Myocyte (in vitro differentiated cells): ENCODE data around the gene C1QTNF8. TPM values are rescaled to one million over a fixed set of nuclear protein-coding genes. Genes with fewer than 3 reads are reported as not detected.
A peak's percentile ranks its signal among the peaks of the same experiment; 100 is the strongest.

ENCODE experiments used
- DNase-seq: peaks from one replicate; pipeline ENCODE4 v3.0.0-alpha.2; 2012; ENCODE audit warnings: low read depth
- total RNA-seq: library from RNA; depleted of rRNA; stranded (reverse); fragments of >200 nt; gene quantifications from 2 replicates; pipeline ENCODE4 v1.2.3, GENCODE V29; 2014

The C1QTNF8 gene
- total RNA-seq, 1 donor from 2014 or later = not detected

DNA sequence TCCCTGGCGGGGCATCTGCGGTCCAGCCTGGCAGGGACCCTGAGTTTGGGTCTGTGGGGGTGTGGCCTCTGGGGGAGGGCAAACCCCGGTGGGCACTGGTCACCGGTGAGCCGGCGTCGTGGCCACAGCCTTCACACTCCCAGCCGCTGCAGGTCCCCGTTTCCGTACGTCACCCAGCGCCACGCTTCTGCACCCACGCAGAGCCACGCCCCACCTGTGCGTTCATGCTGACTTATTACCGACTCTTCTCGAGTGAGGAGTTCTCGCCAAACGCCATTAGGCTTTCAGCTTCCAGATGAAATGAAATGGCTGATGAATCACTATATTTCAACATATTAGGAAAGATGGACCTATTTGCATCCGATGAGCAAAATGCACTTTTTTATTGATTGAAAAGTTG is 32.3 kb downstream of the C1QTNF8 start:
- no peak for DNase-seq

DNA sequence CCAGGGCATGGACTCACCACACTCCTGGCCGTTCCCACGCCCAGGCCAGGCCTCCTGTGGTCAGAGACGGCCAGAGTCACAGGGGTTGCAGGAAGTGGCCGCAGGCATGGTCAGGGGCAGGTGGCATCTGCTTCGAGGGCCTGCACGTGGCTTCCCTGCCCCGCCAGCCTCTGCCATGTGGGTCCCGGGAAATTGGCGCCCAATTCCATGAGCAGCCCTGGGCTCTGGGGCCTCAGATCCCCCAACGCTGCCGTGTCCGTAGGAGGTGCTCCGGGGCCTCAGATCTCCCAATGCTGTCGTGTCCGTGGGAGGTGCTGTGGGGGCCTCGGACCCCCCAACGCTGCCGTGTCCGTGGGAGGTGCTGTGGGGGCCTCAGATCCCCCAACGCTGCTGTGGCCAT is 33.1 kb downstream of the C1QTNF8 start:
- peak; percentile 44 for DNase-seq

DNA sequence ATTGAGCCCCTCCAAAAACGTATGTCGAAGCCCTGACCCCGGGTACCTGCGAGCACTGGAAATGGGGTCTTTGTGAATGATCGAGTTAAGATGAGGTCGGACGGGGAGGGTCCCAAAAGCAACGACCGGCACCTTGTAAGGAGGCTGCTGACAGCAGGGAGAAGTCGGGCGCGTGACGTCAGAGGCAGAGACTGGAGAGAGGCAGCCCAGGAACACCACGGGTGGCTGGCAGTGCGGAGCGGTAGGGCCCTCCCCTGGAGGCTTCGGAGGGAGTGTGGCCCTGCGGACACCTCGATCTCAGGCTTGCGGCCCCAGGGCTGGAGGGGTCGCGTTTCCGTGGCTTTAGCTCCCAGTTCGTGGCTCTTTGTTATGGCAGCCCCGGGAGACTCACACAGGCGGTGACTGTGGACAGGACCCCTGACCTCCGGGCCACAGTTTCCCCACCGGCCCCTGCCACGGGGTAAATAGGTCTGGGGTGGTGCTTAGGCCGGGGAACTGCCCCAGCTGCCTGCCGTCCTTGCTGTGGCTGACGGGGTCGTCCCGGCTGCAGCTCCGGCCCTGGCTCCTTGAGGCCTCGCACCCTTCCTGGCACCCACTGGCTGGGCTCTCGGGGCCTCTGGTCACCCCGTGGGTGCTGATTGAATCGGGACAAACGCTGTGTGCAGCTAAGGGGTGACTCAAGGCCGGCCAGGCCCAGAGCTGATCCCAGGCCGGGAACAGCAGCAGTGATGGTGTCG is 34.1 kb downstream of the C1QTNF8 start:
- DNase-seq = no peak

DNA sequence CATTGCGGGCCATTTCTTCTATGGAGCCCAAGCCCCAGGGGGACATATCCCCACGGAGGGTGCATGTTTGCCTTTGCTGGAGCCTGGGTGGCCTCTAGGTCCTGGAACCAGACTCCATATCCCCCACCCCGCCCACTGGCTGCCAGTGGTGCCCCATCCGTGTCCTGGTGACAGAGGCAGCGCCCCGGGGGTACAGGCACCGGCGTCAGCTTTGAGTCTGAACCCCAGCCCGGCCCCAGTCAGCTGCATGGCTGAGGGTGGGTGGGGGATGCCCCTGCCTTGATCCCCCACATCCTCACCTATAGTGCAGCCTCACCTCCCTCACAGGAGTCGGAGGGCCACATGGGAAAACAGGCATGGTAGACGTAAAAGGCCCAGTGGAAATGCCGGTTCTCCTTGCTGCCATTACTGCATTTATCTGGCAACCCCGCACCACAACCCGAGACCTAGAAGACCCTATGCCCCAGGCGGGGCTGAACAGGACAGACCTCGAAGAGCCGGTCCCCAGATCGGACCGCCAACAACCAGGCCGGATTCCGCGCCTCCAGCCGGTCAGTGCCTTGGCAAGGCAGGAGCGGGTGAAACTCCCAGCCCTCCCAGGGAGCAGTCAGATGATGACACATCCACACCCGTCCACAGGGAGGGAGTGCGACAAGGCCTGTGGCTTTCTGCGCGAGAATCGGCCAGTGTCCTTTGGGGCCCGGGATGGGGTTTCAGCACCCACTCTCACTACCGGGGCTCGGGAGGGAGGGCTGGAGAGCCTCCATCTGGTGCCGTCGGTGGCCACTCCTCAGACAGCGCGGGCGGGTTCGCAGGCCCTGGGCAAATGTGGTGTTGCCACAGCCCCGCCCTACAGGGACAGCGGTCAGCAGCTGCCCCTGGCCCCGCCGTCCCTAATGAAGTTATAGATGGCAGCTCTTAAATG is 35.4 kb downstream of the C1QTNF8 start:
- peak; percentile 52 for DNase-seq

DNA sequence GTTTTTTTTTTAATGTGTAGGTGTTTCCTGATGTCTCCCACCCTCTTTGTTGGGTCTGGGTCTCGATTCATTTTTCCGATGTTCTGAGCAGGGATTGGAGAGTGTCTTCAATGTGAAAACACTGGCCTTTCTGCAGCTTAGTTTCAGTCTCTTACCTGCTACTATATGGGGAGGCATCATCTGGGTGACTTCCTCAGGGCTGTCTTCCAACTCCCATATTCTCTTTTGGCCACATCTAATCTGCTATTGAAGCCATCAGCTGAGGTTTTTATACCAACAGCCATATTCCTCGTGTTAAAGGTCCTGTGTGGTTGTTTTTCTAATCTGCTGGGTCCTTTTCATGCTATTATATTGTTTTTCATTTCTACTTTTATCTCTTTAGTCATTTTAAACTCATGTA is 36.7 kb downstream of the C1QTNF8 start:
- no peak for DNase-seq

DNA sequence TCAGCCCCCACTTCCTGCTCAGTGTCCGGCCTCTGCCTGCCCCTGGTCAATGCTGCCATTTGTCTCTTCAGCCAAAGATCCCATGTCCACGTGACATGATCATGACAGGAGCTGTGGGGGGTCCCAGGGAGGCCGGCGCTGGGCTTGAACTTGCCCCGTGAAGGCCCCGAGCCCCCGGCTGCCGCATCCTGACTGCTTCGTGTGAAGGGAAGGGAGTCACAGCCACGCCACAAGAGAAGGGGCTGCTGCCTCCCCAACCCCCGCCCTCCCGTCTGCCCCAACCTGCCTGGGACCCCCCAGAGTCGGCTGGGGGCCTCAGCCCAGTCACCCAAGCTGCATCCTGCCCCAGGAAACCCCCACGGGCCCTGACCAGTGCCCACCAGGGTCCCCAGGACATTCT is 37.8 kb downstream of the C1QTNF8 start:
- no peak for DNase-seq

DNA sequence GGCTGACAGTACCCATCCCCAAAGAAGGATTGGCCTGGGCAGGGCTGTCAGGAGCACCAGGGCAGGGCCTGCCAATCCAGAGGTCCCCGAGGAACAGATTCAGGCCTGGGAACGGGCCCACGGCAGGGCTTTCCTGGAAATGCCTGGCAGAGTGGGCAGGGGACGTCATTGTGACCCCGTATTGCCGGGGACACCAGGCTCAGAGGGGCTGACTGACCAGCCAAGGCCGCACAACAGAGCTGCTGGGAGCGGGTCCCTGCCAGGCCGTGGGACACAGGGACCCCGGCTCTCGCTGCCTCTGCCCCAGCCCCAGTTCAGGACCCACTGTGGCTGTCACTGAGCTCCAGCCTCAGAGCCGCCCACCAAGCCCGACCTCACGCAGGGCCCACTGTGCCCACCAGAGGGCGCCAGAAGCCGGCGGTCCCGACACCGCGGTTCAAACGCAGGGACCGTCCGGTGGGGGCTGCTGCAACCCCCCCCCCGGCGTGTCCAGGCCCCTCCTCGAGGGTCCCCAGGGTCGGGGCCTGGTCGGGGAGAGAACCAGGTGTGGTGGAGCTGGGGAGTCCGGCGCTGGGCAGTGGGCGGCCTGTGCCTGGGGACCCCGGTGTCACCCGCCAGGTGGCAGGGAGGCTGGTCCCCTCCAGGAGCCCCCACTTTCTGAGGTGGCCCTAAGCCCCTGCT is 38.7 kb downstream of the C1QTNF8 start:
- no peak for DNase-seq

DNA sequence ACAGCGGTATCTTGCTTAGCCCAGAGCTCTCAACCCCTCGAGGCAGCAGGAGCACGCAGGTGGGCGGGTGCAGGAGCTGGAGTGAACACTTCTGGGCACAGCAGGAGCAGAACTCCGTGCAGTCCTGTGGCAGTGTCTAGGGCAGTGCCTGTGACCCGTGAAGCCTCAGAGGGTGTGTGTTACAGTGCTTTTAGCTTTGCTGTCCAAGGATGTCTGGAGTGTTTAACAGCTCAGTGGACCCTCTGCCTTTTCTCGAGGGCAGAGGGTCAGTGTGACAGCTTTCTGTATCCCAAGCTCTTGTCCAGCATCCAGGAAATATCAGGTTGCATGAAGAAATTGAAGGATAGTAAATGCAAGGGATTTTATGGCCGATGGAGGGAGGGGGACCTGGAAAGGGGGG is 39.8 kb downstream of the C1QTNF8 start:
- no peak for DNase-seq

DNA sequence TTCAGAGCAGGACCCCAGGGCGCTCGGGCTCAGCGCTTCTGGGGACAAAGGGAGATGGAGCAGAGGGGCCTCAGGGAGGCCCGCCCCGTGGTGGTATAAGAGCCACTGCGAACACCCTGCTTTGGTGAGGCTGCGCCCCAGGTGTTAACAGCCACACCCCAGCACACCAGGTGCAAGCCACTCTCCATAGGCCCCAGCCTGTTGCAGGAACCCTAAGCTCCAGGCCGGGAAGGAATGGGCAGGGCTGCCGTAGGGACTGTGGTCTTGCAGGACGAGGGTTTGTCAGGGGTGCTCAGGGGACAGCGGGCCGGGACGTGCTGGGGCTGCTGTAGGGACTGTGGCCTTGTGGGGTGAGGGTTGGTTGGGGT is 40.5 kb downstream of the C1QTNF8 start:
- DNase-seq = no peak

DNA sequence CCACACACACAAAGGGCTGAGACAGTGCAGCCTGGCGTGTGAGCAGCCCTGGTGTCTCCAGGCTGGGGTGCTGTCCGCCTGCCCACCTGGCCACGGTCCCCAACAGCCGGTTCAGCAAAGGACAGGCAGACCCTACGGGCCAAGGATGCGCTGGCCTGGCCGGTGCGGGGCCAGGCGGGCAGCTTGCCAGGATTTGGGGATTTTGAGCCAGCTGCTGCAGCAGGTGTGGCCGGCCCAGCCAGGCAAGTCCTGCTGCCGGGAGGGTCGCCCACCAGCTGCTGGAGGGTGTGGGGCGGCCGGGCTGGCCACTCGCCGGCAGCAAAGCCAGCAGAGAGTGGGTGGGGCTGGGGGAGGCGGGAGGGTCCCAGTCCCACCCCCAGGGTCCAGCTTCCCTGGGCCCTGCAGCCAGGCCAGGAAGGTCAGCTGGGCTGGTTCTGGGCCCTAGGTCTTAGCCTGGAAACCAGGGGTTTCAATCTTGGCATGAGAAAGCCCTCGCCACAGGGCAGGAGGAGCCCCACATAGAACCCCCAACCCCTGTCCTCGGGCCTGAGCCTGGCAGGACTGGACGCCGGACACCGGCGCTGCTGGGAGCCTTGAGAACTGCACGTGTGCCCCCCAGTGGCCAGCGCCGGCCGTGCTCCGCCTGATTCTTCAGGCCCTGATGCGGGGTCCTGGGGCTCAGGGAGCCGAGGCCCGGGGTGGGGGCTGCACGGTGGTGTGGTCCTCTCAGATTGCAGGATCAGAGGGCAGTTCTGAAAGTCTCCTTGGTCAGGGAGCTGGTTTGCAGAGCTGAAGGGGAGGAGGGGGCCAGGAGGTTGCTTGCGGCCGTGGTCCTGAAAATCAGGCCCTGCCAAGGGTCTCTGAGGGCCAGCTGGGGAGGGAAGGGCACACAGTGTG is 41.1 kb downstream of the C1QTNF8 start:
- DNase-seq = peak; percentile 93

DNA sequence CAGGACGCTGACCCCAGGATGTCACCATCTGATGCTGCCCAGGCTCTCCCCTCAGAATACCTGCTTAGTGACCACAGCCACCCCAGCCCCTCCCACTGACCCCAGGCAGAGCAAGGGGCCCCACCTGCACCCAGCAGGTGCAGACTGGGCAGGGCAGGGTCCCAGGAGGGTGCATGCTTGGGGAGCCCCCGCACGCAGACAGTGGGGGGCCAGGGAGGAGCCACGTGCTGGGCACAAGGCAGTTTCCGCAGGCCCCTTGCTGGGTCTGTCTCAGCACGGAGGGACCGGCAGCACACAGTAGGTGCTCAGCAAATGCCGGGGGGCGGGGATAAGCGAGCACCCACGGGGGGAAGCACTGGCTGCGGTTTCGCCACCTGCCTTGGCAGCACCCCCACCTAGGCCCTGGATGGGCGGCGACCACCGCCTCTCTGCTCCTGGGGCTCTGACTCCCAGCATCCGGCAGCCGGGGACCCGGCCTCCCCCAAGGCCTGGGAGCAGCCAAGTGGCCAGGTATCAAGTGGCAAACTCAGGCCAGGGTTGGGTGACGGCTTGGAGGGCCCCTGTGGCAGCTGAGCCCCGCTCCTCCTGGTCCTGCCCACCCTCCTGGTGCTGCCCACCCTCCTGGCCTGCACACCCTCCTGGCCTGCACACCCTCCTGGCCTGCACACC is 42.2 kb downstream of the C1QTNF8 start:
- DNase-seq = no peak

DNA sequence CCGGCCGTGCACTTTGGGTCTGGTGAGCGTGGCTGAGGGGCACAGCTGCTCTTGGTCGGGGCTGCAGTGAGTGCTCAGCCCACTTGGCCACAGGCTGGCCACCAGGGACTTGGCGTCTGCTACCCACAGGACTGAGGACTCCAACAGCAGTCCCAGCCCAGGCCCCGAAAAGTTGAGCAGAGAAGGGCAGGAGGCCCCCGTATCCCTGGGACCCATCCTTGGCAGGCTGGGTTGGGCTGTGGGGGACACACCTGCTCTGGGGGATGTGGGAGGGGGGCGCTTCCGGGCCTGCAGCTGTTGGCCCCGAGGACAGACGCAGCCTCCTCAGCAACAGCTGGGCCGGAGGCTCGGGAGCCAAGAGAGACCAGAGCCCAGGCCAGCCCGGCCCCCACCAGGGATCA is 42.9 kb downstream of the C1QTNF8 start:
- peak; percentile 95 for DNase-seq

DNA sequence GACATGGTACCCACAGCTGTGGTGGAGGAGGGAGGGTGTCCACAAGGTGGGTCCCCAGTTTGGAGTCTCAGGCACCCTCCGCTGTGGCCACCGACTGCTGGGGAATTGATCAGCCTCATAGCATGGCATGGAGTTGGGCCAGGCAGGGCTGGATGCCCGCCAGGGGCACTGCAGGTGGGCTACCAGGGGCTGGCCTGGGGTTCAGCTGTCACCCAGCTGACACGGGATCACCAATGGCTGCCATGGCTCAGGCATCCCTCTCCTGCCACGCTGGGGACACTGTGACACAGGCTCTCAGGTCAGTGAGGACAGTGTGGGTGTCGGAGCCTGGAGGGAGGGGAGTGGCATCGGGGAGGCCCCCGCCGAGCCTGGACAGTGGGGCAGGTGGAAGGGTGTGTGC is 43.3 kb downstream of the C1QTNF8 start:
- no peak for DNase-seq

DNA sequence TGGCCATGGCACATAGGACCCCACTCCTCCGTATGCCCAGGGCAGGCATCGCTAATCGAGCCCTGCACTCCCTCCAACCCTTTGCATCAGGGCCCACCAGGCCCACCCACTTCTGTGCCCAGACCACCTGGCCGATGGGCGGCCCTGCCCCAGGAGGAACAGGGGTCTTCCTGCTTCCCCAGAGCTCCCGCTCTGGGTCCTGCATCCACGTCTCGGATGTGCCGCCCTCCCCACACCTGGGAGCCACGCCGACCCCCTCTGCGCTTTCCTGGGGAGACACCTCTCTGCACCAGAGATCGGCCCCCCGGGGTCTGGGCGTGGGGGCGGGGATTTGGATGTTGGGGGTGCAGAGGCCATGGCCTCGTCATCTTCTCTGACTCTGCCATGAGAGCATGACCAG is 44.6 kb downstream of the C1QTNF8 start:
- DNase-seq = no peak

DNA sequence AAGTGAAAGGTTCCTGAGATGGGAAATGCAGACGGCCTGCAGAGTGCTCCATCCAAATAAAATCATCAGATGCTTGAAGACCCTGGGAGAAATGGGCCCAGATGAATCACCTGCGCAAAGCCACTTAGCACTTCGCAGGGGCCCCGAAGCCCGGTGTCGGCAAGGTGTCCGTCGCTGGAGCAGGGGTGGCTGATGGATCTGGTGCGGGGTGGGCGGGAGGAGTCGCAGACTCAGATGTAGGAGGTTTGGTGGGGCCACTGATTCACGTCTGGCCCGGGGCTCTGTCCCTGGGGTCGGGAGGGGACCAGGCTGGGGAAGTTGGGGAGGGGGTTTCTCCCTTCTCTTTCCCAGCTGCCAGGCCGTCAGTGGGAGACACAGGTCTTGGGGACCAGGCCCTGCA is 45.1 kb downstream of the C1QTNF8 start:
- DNase-seq = no peak

DNA sequence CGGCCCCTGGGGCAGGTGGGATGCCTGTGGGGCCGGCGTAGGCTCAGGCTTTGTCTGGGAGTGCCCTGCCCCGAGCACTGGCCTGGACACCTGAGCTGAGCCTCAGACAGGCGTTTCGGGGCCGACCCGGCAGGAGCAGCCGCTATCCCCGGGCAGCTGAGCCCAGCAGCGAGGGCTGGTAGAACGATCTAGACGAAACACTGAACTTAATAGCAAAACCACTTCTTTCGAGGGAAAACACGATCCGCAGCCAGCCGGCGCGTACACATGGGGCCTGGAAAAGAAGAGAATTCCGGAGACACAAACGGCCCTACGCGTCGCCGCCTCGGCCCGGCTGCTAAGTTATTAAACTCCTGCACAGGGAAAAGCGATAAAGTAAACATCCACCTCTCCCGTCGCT is 45.5 kb downstream of the C1QTNF8 start:
- no peak for DNase-seq

DNA sequence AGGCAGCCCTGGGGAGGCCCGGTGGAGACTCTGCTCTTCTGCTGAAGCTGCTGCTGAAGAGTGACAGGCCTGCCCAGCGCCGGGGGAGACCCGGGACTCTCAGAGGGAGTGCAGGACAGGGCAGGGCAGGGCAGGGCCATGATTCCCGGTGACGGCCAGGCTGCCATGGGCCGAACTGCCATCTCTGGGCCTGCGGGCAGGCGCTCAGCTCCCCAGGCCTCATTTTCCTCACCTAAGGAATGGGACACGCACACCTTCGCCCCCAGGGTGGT is 46.1 kb downstream of the C1QTNF8 start:
- no peak for DNase-seq

DNA sequence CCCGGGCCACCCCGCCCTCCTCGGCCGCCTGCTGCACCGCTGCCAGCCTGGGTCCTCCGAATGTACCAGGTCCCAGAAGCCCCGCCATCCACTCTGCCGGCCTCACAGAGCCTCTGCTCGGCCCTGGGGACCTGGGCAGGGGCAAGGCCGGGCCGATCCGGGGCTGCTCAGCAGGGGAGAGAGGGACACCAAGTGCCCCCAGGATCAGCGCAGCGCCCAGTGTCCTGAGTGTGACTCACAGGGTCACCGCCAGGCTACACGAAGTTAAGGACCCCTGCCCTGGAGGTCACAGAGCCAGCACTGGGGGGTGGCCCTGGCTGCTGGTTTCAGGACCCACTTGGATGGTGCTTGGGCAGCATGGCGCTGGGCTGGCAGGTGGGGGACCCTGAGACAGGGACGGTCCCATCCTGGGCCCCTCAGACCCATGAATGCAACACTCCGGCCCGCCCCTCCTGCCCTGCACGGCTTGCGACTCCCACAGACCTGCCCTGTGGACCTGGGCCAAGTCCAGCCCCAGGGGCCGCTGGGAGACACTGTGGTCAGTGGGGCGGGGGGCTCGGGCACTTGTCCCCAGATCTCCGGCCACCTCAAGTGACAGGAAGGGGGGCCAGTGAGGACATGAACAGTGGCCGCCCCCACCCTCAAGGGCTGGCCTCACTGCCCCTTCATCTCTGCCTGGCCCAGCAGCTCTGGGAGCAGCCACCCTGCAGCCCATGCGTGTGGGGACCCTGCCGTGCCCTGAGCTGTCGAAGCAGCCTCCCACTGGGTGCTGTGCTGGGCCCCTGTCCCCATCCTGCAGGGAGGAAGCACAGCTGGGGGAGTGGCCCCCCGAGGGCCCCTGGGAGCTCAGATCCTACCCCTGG is 46.7 kb downstream of the C1QTNF8 start:
- no peak for DNase-seq

DNA sequence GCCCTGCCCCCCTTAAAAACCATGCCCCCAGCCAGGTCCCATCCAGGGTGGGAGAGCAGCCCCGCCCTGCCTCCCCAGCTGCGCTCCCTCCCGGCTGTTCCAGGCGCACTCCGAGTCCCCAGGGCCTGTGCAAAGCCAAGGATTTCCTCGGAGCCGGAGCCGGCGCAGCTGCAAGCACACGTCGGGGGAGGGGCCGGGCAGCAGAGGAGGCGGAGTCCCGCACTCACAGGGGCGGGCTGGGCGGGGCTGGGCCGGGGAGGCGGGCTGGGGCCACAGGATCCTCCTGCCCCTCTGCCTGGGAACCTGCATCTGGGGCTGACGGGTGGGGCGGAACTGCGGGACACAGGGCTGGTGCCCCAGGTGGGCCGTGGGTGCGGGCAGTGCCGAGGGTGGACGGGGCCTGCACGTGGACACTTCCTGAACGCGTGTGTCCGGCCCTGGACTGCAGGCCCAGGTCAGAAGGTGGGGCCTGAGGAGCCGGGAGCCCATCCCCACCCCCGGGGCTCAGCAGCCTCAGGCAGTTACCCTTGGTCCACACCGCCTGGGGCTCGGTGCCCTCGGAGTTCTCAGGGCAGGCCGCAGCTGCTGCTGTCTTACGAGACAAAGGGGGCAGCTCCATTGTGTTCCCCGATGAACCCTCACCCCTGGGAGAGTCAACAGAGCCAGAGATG is 47.5 kb downstream of the C1QTNF8 start:
- peak; percentile 87 for DNase-seq
